HepG2 (cell line): ENCODE results near the gene ARHGEF11. TPM values are rescaled to one million over a fixed set of nuclear protein-coding genes. Genes with fewer than 3 reads are reported as not detected.

Experiments
- ATAC-seq: fragments of 200-7000 bp; cut with Tn5 transposase; 3 replicates; pipeline ENCODE4 v1.9.1; 2020; ENCODE audit warnings: mild to moderate bottlenecking, moderate library complexity
- BruUV-seq: library from RNA; stranded (reverse); fragments of 400-500 nt; replicated peaks from 2 replicates; lab custom pipeline; 2021; lab: Mats Ljungman, UMichigan
- CTCF ChIA-PET: fragments of 300-600 bp; formaldehyde crosslinking; extraction: SDS; loops from one replicate; lab custom pipeline; 2021; ENCODE audit warnings: low total read pairs, inconsistent platforms, low intra/inter-chr PET ratio; lab: Yijun Ruan, JAX
- POLR2A ChIA-PET: fragments of 350-600 bp; sonication (Branson Sonifier 250); formaldehyde crosslinking; loops from one replicate; lab custom pipeline; 2020; ENCODE audit warnings: antibody characterized with exemption, inconsistent platforms; lab: Yijun Ruan, JAX
- DNase-seq: peaks from one replicate; pipeline ENCODE4 v3.0.0-alpha.2; 2015; ENCODE audit warnings: low spot score
- FAIRE-seq: peaks from 3 replicates; lab custom pipeline; 2011; peaks lifted over from hg19 to GRCh38; lab: Jason Lieb, UNC
- H2AFZ ChIP-seq: one replicate; pipeline ENCODE4 v1.6.1; 2011; ENCODE audit warnings: low read length, inconsistent platforms
- H3K27ac ChIP-seq: fragments of 300-600 bp; 3 replicates; pipeline ENCODE4 v1.8.0; 2011; ENCODE audit warnings: mixed run types, mild to moderate bottlenecking, mixed read lengths, low read length, inconsistent platforms; ENCODE audit not compliant: insufficient read depth; ENCODE audit errors: extremely low read length
- H3K27me3 ChIP-seq, 2 experiments: fragments of 200-600 bp in 1 of 2; 2 replicates in 1 of 2; 3 replicates in 1 of 2; pipeline versions ENCODE4 v1.6.0 to v1.8.0; 2011; ENCODE audit warnings: low read length in 2 of 2, mild to moderate bottlenecking in 2 of 2, moderate library complexity in 2 of 2, inconsistent platforms in 1 of 2; ENCODE audit not compliant: insufficient read depth in 2 of 2, control insufficient read depth in 1 of 2
- H3K36me3 ChIP-seq, 2 experiments: fragments of 200-600 bp in 1 of 2; replicated peaks in 1 of 2; 2 replicates in 1 of 2; 3 replicates in 1 of 2; pipeline versions ENCODE4 v1.5.1 to v1.8.0; 2011; ENCODE audit warnings: low read length in 2 of 2, inconsistent platforms in 1 of 2; ENCODE audit not compliant: insufficient read depth in 2 of 2, control insufficient read depth in 1 of 2
- H3K4me1 ChIP-seq: 2 replicates; pipeline ENCODE4 v1.5.1; 2012; ENCODE audit warnings: low read length, inconsistent platforms; ENCODE audit not compliant: insufficient read depth
- H3K4me2 ChIP-seq: 2 replicates; pipeline ENCODE4 v1.6.0; 2011; ENCODE audit warnings: low read depth, low read length, inconsistent platforms
- H3K4me3 ChIP-seq, 3 experiments: fragments of 200-600 bp in 1 of 3; sonication (generic), shearing (Covaris generic) in 1 of 3; replicated peaks in 1 of 3; 2 replicates each; pipeline ENCODE4 v1.5.1; 2011 to 2016; ENCODE audit warnings: low read length in 3 of 3, inconsistent platforms in 2 of 3, low read depth in 2 of 3, mild to moderate bottlenecking in 2 of 3, control low read depth in 1 of 3, mixed read lengths in 1 of 3; ENCODE audit not compliant: insufficient read depth in 1 of 3
- H3K79me2 ChIP-seq: one replicate; pipeline ENCODE4 v1.6.1; 2011; ENCODE audit warnings: low read length, inconsistent platforms; ENCODE audit not compliant: insufficient read depth
- H3K9ac ChIP-seq: 2 replicates; pipeline ENCODE4 v1.6.0; 2011; ENCODE audit warnings: mild to moderate bottlenecking, low read depth, low read length, inconsistent platforms; ENCODE audit not compliant: insufficient read depth
- H3K9me3 ChIP-seq: 2 replicates; pipeline ENCODE4 v1.5.1; 2012; ENCODE audit warnings: mild to moderate bottlenecking, low read length
- H4K20me1 ChIP-seq: 2 replicates; pipeline ENCODE4 v1.6.0; 2011; ENCODE audit warnings: inconsistent platforms, mild to moderate bottlenecking, low read length, moderate library complexity; ENCODE audit not compliant: insufficient read depth
- CC2D1A ChIP-seq: sonication (generic); formaldehyde crosslinking; IDR thresholded peaks from 2 replicates; pipeline ENCODE4 v1.8.1; 2023; ENCODE audit warnings: mild to moderate bottlenecking, missing genetic modification reagents
- DMAP1 ChIP-seq: IDR thresholded peaks from 2 replicates; pipeline ENCODE4 v1.6.1; 2016
- E2F2 ChIP-seq: sonication (generic); formaldehyde crosslinking; IDR thresholded peaks from 2 replicates; pipeline ENCODE4 v1.4.0; 2020; ENCODE audit warnings: missing genetic modification reagents, borderline replicate concordance
- MTF1 ChIP-seq: sonication (generic); formaldehyde crosslinking; IDR thresholded peaks from 2 replicates; pipeline ENCODE4 v1.5.0; 2020; ENCODE audit warnings: missing genetic modification reagents
- NFYC ChIP-seq: IDR thresholded peaks from 2 replicates; pipeline ENCODE4 v1.6.1; 2016; ENCODE audit warnings: missing genetic modification reagents, missing compliant biosample characterization
- RAD21 ChIP-seq: fragments of 450-650 bp; formaldehyde crosslinking; IDR thresholded peaks from 2 replicates; pipeline ENCODE4 v1.5.0; 2020; ENCODE audit warnings: mild to moderate bottlenecking
- SSRP1 ChIP-seq: IDR thresholded peaks from 2 replicates; pipeline ENCODE4 v1.6.1; 2016; ENCODE audit warnings: control low read depth
- TARDBP ChIP-seq: sonication (generic); formaldehyde crosslinking; IDR thresholded peaks from 2 replicates; pipeline ENCODE4 v1.8.0; 2022; ENCODE audit warnings: mild to moderate bottlenecking, missing genetic modification reagents
- THYN1 ChIP-seq: sonication (generic); formaldehyde crosslinking; IDR thresholded peaks from 2 replicates; pipeline ENCODE4 v1.8.1; 2023; ENCODE audit warnings: low read depth, mild to moderate bottlenecking, moderate library complexity, missing genetic modification reagents, borderline replicate concordance
- U2AF1 ChIP-seq: fragments of 200-400 bp; formaldehyde crosslinking; optimal IDR thresholded peaks from 2 replicates; pipeline ENCODE3; 2017; ENCODE audit warnings: mild to moderate bottlenecking, low read depth, low read length
- ZNF138 ChIP-seq: sonication (generic); formaldehyde crosslinking; IDR thresholded peaks from 2 replicates; pipeline ENCODE4 v1.5.0; 2020; ENCODE audit warnings: mild to moderate bottlenecking, low read depth, missing genetic modification reagents
- ZNF143 ChIP-seq: sonication (generic); formaldehyde crosslinking; IDR thresholded peaks from 2 replicates; pipeline ENCODE4 v1.4.0; 2020; ENCODE audit warnings: missing genetic modification reagents
- ZNF20 ChIP-seq: sonication (generic); formaldehyde crosslinking; IDR thresholded peaks from 2 replicates; pipeline ENCODE4 v1.4.0; 2020; ENCODE audit warnings: mild to moderate bottlenecking, moderate library complexity, missing genetic modification reagents
- ZNF432 ChIP-seq: sonication (generic); formaldehyde crosslinking; IDR thresholded peaks from 2 replicates; pipeline ENCODE4 v1.5.0; 2020; ENCODE audit warnings: missing genetic modification reagents, mild to moderate bottlenecking, borderline replicate concordance
- ZNF550 ChIP-seq: sonication (generic); formaldehyde crosslinking; IDR thresholded peaks from 2 replicates; pipeline ENCODE4 v1.4.0; 2020; ENCODE audit warnings: mild to moderate bottlenecking, missing genetic modification reagents, borderline replicate concordance
- ZNF564 ChIP-seq: sonication (generic); formaldehyde crosslinking; IDR thresholded peaks from 2 replicates; pipeline ENCODE4 v1.8.1; 2023; ENCODE audit warnings: mild to moderate bottlenecking, missing genetic modification reagents
- WGBS: methylation state at CpG from one replicate; pipeline ENCODE4 v1.1.6; 2017; ENCODE audit warnings: low lambda C conversion rate; 5-methylcytosine and 5-hydroxymethylcytosine counted together
- in situ Hi-C: cut with HindIII; loops from 2 replicates; pipeline ENCODE4 v1.10.0; 2017; ENCODE audit warnings: low pct_unique_long_range_greater_than_20kb; ENCODE audit not compliant: extremely low pct_ligation_motif_present
- intact Hi-C: fragments of 100-400 bp; cut with micrococcal nuclease; formaldehyde crosslinking; loops from one replicate; pipeline ENCODE4 v1.10.0; 2022; ENCODE audit not compliant: unreplicated experiment
- polyA plus RNA-seq, 8 experiments: library from polyadenylated mRNA; depleted of rRNA in 3 of 8; stranded (reverse) in 7 of 8; unstranded in 1 of 8; fragments of >200 nt; fragmentation: Illumina TruSeq in 4 of 8; extraction: Trizol in 4 of 8; gene quantifications; 2 replicates each; pipeline versions ENCODE4 v1.2.1 to v1.2.3, GENCODE V29; 2011 to 2016; ENCODE audit warnings: low read depth in 4 of 8, missing spikeins in 1 of 8, mixed read lengths in 1 of 8; ENCODE audit not compliant: insufficient read depth in 1 of 8
- total RNA-seq, 5 experiments: library from RNA; depleted of rRNA; stranded (reverse); fragments of >200 nt; fragmentation: Illumina TruSeq; extraction: Trizol; gene quantifications; 2 replicates each; pipeline ENCODE4 v1.2.3, GENCODE V29; 2016; ENCODE audit warnings: low read depth in 1 of 5
- TF ChIP-seq, protein P1 (sequence below): sonication (generic); formaldehyde crosslinking; conservative IDR thresholded peaks from 2 replicates; pipeline ENCODE4 v1.8.0; 2022; ENCODE audit warnings: low read depth, missing genetic modification reagents

The ARHGEF11 gene
- total and polyA plus RNA-seq, 2 of the 13 experiments (the other 11 are each of a cell fraction or from before 2014, with no cell fraction given) = 16.5 to 21.2 TPM

GRCh38 chr1:157044326-157044725 is 1.2 kb downstream of the ARHGEF11 start:
- no peak for DNase-seq

GRCh38 chr1:157043685-157044084 is 1.9 kb downstream of the ARHGEF11 start:
- H3K9ac ChIP-seq = peak overlapping the region; percentile 84; the same call in 1 of the 2 replicates
- no peak overlapping the region for H2AFZ ChIP-seq
- in situ Hi-C loops = no loop called here
- no peaks in the 10 kb centered on the region; a peak in 1 of 5 replicates for H3K27me3 ChIP-seq
- H3K27ac ChIP-seq = no peak overlapping the region
- intact Hi-C loops = no loop called here
- ATAC-seq (no peak), DNase-seq (no peak), FAIRE-seq (no peak)
- TF ChIP-seq, protein P1, sequence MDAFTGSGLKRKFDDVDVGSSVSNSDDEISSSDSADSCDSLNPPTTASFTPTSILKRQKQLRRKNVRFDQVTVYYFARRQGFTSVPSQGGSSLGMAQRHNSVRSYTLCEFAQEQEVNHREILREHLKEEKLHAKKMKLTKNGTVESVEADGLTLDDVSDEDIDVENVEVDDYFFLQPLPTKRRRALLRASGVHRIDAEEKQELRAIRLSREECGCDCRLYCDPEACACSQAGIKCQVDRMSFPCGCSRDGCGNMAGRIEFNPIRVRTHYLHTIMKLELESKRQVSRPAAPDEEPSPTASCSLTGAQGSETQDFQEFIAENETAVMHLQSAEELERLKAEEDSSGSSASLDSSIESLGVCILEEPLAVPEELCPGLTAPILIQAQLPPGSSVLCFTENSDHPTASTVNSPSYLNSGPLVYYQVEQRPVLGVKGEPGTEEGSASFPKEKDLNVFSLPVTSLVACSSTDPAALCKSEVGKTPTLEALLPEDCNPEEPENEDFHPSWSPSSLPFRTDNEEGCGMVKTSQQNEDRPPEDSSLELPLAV (CRISPR knock-in tag) = no peak
- no peak for TF ChIP-seq ZNF564 (CRISPR knock-in tag)
- no peak for TF ChIP-seq TARDBP (CRISPR knock-in tag)
- no peak for TF ChIP-seq SSRP1 (CRISPR knock-in tag)
- no peak for TF ChIP-seq DMAP1
- TF ChIP-seq ZNF432 (CRISPR knock-in tag) = no peak
- no peak for TF ChIP-seq ZNF20
- TF ChIP-seq ZNF550 (CRISPR knock-in tag) = no peak
- TF ChIP-seq RAD21 (CRISPR knock-in tag) = no peak
- TF ChIP-seq THYN1 (CRISPR knock-in tag) = no peak
- no peak for TF ChIP-seq MTF1 (CRISPR knock-in tag)
- no peak for TF ChIP-seq NFYC (CRISPR knock-in tag)
- TF ChIP-seq CC2D1A (CRISPR knock-in tag) = no peak
- POLR2A ChIA-PET = no interaction called here
- no peaks in the 10 kb centered on the region for H4K20me1 ChIP-seq
- H3K4me1 ChIP-seq = peaks cover 68% of the 10 kb centered on the region
- H3K79me2 ChIP-seq = peaks cover 65% of the 10 kb centered on the region
- no CpG with 5 or more reads among the region's 2 CpGs for WGBS
- H3K4me2 ChIP-seq = peak overlapping the region; percentile 77
- H3K4me3 ChIP-seq = peak overlapping the region; percentile 83 to 94 (median 88)
- no peaks in the 10 kb centered on the region for H3K9me3 ChIP-seq
- H3K36me3 ChIP-seq = no peaks in the 10 kb centered on the region
- CTCF ChIA-PET = no interaction called here
- BruUV-seq = no TSS peak

More at GRCh38 chr1:157044326-157044725, 1.2 kb downstream of the ARHGEF11 start:
- intact Hi-C loops = no loop called here
- Histone ChIP-seq H3K4me1 (peaks cover 61% of the 10 kb centered on the region), H2AFZ (no peak overlapping the region), H3K27ac (peak overlapping the region; percentile 18), H4K20me1 (no peaks in the 10 kb centered on the region), H3K36me3 (no peaks in the 10 kb centered on the region), H3K9ac (peak overlapping the region; percentile 84), H3K4me2 (peak overlapping the region; percentile 77), H3K27me3 (no peaks in the 10 kb centered on the region; a peak in 1 of 5 replicates), H3K79me2 (peaks cover 58% of the 10 kb centered on the region), H3K4me3 (peak overlapping the region; percentile 83 to 94 (median 88)), H3K9me3 (no peaks in the 10 kb centered on the region)
- ATAC-seq (no peak), FAIRE-seq (no peak)
- in situ Hi-C loops = no loop called here
- BruUV-seq = no TSS peak
- POLR2A ChIA-PET = no interaction called here
- TF ChIP-seq E2F2 (CRISPR knock-in tag) (no peak), U2AF1 (no peak), ZNF143 (CRISPR knock-in tag) (no peak), ZNF138 (no peak)
- WGBS = 19% methylated on average over 6 of the region's 6 CpGs
- CTCF ChIA-PET = no interaction called here
